Transverse colon (tissue), 4 donors: ENCODE results near the gene FAM240B. TPM values are rescaled to one million over a fixed set of nuclear protein-coding genes. Genes with fewer than 3 reads are reported as not detected.

Experiments
- DNase-seq: peaks from one replicate; pipeline ENCODE4 v3.0.0-alpha.2; 2019
- H3K27ac ChIP-seq, 4 donors: fragments of 200-600 bp; sonication (generic); 2 replicates each; pipeline ENCODE4 v1.5.1; 2016 to 2018; ENCODE audit warnings: inconsistent platforms in 4 of 4
- H3K27me3 ChIP-seq: fragments of 200-600 bp; sonication (generic); 2 replicates; pipeline ENCODE4 v1.5.1; 2017; ENCODE audit warnings: inconsistent platforms
- H3K36me3 ChIP-seq, 4 donors: fragments of 200-600 bp; sonication (generic); 2 replicates each; pipeline ENCODE4 v1.5.1; 2017 to 2019; ENCODE audit warnings: inconsistent platforms in 4 of 4
- H3K4me1 ChIP-seq, 4 donors: fragments of 200-600 bp; sonication (generic); 2 replicates each; pipeline ENCODE4 v1.5.1; 2017 to 2020; ENCODE audit warnings: inconsistent platforms in 4 of 4
- H3K4me3 ChIP-seq, 4 donors: fragments of 200-600 bp; sonication (generic); 1 replicate in 1 of 4; 2 replicates in 3 of 4; pipeline versions ENCODE4 v1.5.1 to v1.6.1; 2017 to 2019; ENCODE audit warnings: inconsistent platforms in 4 of 4
- H3K9me3 ChIP-seq, 2 donors: fragments of 200-600 bp; sonication (generic); 2 replicates each; pipeline ENCODE4 v1.5.1; 2017 to 2019; ENCODE audit warnings: inconsistent platforms in 2 of 2
- CTCF ChIP-seq, 5 experiments: fragments of 200-600 bp in 3 of 5; fragments of 450-650 bp in 2 of 5; sonication (generic) in 3 of 5; IDR thresholded peaks; 1 replicate in 2 of 5; 2 replicates in 3 of 5; pipeline ENCODE4 v1.5.1; 2016 to 2017; ENCODE audit warnings: antibody characterized with exemption in 5 of 5, inconsistent platforms in 3 of 5, mild to moderate bottlenecking in 2 of 5, moderate library complexity in 1 of 5
- EP300 ChIP-seq: sonication (generic); formaldehyde crosslinking; IDR thresholded peaks from one replicate; pipeline ENCODE4 v1.6.1; 2017; ENCODE audit warnings: antibody characterized with exemption, low read depth
- POLR2A ChIP-seq: fragments of 450-650 bp; IDR thresholded peaks from one replicate; pipeline ENCODE4 v1.6.1; 2016; ENCODE audit warnings: antibody characterized with exemption, mild to moderate bottlenecking, moderate library complexity
- POLR2AphosphoS5 ChIP-seq, 3 donors: sonication (generic); formaldehyde crosslinking; IDR thresholded peaks; one replicate each; pipeline ENCODE4 v1.6.1; 2016; ENCODE audit warnings: antibody characterized with exemption in 3 of 3
- WGBS, 2 donors: methylation state at CpG; one replicate each; pipeline ENCODE4 v1.1.5; 2018; ENCODE audit warnings: low coverage in 1 of 2; 5-methylcytosine and 5-hydroxymethylcytosine counted together
- in situ Hi-C, 4 donors: fragments of 200-750 bp; cut with MboI; loops; one replicate each; pipeline versions ENCODE4 v1.15.0 to v1.15.1; 2017; ENCODE audit warnings: low sequenced_read_pairs in 3 of 4, low pct_ligation_motif_present in 1 of 4, low pct_unique_long_range_greater_than_20kb in 1 of 4
- intact Hi-C: fragments of 100-400 bp; cut with DNase I; formaldehyde crosslinking; loops from one replicate; pipeline ENCODE4 v1.15.1; 2023; ENCODE audit warnings: low total_unique reads
- total RNA-seq, 4 donors: library from RNA; depleted of rRNA; stranded (reverse); fragments of >200 nt; gene quantifications; one replicate each; pipeline ENCODE4 v1.1.0, GENCODE V29; 2016

Gene FAM240B
- total RNA-seq, 4 donors from 2014 or later = not detected

- intact Hi-C loops (no loop called here), in situ Hi-C loops (no loop called here)
- TF ChIP-seq POLR2AphosphoS5 (IDR thresholded peaks at IDR 0.05) = no peak
- TF ChIP-seq CTCF (IDR thresholded peaks at IDR 0.05) = no peak
- TF ChIP-seq EP300 = no peak
- no peak for TF ChIP-seq POLR2A
- H3K9me3 ChIP-seq = no peaks in the 10 kb centered on the region
- no peak for DNase-seq
- H3K27me3 ChIP-seq = peaks cover 6% of the 10 kb centered on the region
- no peaks in the 10 kb centered on the region for H3K4me1 ChIP-seq
- H3K36me3 ChIP-seq = no peaks in the 10 kb centered on the region
- H3K27ac ChIP-seq = no peak overlapping the region
- H3K4me3 ChIP-seq = no peak overlapping the region
- 71 to 78% methylated on average over 5 to 6 of the region's 6 CpGs for WGBS, 2 donors
These were observed 14.0 kb downstream of the FAM240B start for GRCh38 chr9:38705917-38706316.

- intact Hi-C loops (no loop called here), in situ Hi-C loops (no loop called here)
- 65% methylated on average over 1 of the region's 1 CpG; no CpG with 5 or more reads in 1 of the 2 donors for WGBS, 2 donors
- H3K9me3 ChIP-seq = no peaks in the 10 kb centered on the region
- TF ChIP-seq POLR2A = no peak
- no peak for TF ChIP-seq CTCF (IDR thresholded peaks at IDR 0.05)
- TF ChIP-seq POLR2AphosphoS5 (IDR thresholded peaks at IDR 0.05) = no peak
- no peak for TF ChIP-seq EP300
- no peak for DNase-seq
- H3K36me3 ChIP-seq = no peaks in the 10 kb centered on the region
- no peak overlapping the region for H3K4me3 ChIP-seq
- H3K27me3 ChIP-seq = peaks cover 6% of the 10 kb centered on the region
- no peak overlapping the region for H3K27ac ChIP-seq
- no peaks in the 10 kb centered on the region for H3K4me1 ChIP-seq
These were observed 19.2 kb downstream of the FAM240B start for GRCh38 chr9:38700695-38701094.

GRCh38 chr9:38699337-38699736, 20.6 kb downstream of the FAM240B start:
- in situ Hi-C loops = no loop called here
- WGBS, 2 donors = 46 to 79% methylated on average over 3 to 7 of the region's 7 CpGs

GRCh38 chr9:38697776-38698300, 22.1 kb downstream of the FAM240B start:
- TF ChIP-seq POLR2A (no peak), EP300 (no peak), CTCF (IDR thresholded peaks at IDR 0.05) (no peak), POLR2AphosphoS5 (IDR thresholded peaks at IDR 0.05) (no peak)
- Histone ChIP-seq H3K36me3 (no peaks in the 10 kb centered on the region), H3K4me3 (no peak overlapping the region), H3K9me3 (no peaks in the 10 kb centered on the region), H3K27ac (no peak overlapping the region), H3K27me3 (no peaks in the 10 kb centered on the region), H3K4me1 (no peaks in the 10 kb centered on the region)
- intact Hi-C loops (no loop called here), in situ Hi-C loops (no loop called here)
- no peak for DNase-seq
- WGBS, 2 donors = 36 to 49% methylated on average over 2 of the region's 2 CpGs

More at GRCh38 chr9:38699337-38699736, 20.6 kb downstream of the FAM240B start:
- no peaks in the 10 kb centered on the region for H3K4me1 ChIP-seq
- no peaks in the 10 kb centered on the region for H3K9me3 ChIP-seq
- no peak overlapping the region for H3K27ac ChIP-seq
- no peak overlapping the region for H3K4me3 ChIP-seq
- DNase-seq = no peak
- H3K36me3 ChIP-seq = no peaks in the 10 kb centered on the region
- H3K27me3 ChIP-seq = no peaks in the 10 kb centered on the region
- intact Hi-C loops = no loop called here
- TF ChIP-seq POLR2AphosphoS5 (IDR thresholded peaks at IDR 0.05) (no peak), POLR2A (no peak), CTCF (IDR thresholded peaks at IDR 0.05) (no peak), EP300 (no peak)
